ENCODE results near the gene PCDHA10.
"Not testable (repeated sequence)": the region's sequence is repeated elsewhere in the genome, so short reads cannot be mapped to it uniquely, and the experiment has no call there.

- not testable (repeated sequence) for TF ChIP-seq ZNF232 (CRISPR knock-in tag; IDR thresholded peaks at IDR 0.05); CTCF (IDR thresholded peaks at IDR 0.05); ATF2 (CRISPR knock-in tag; IDR thresholded peaks at IDR 0.05; ENCODE audit: borderline replicate concordance, low read depth); ESRRA (CRISPR knock-in tag; IDR thresholded peaks at IDR 0.05; ENCODE audit: borderline replicate concordance); ZBTB21 (CRISPR knock-in tag; IDR thresholded peaks at IDR 0.05; ENCODE audit: borderline replicate concordance); MAX (CRISPR knock-in tag; IDR thresholded peaks at IDR 0.05); PRDM15 (CRISPR knock-in tag; IDR thresholded peaks at IDR 0.05); MLX (CRISPR knock-in tag; IDR thresholded peaks at IDR 0.05); FOXJ3 (CRISPR knock-in tag; IDR thresholded peaks at IDR 0.05; ENCODE audit: borderline replicate concordance); ELF4 (CRISPR knock-in tag; IDR thresholded peaks at IDR 0.05; ENCODE audit: low read depth)
Measured at GRCh38 chr5:140829511-140830501, 25.9 kb upstream of the PCDHA10 start.

Measured in WTC11 (cell line).